Effector CD8-positive, alpha-beta T cell (primary cell): ENCODE results near the gene CCDC38.

ENCODE experiments used
- DNase-seq: peaks from one replicate; lab custom pipeline; 2025; lab: John Stamatoyannopoulos, UW

The CCDC38 gene

DNA sequence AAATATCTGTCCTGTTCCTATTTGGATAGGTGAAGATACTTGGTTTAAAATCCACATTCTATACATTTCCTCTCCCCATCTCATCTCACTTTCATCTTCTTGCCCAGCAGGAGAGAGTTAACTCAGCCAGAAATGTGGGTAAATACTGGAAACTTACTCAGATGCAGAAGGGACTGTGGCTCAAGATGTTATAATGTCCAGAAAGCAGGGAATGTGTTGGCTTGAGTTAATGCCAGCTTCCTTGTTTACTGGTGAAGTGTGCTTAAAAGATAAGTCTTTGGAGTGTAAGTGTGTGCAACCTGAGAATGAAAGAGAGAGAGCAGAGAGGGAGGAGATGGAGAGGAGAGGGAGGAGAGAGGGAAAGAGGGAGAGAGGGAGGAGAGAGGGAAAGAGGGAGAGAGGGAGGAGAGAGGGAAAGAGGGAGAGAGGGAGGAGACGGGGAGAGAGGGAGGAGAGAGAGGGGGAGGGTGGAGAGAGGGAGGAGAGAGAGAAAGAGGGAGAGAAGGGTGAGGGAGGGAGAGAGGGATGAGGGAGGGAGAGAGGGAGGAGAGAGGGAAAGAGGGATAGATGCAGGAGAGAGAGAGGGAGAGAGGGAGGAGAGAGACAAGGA is 105.7 kb downstream of the CCDC38 start:
- DNase-seq: no peak

DNA sequence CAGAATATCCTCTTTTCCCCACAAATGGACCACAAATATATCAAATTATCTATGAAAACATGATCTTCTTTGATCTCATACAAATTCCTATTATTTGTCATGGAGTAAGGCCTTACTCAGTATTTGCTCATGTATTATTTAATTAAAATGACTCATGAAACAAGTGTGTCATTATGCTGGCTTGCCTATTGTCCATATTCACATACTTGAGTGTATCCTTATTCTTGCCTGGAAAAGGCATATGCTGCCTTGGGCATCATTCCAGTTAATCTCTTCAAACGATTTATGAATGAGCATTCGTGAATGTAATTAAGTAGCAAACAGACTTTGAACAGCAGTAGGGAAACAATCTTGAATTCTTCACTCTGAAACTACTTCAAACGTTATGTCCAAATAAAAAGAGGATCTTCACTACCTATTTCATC is 106.2 kb downstream of the CCDC38 start:
- DNase-seq: no peak

DNA sequence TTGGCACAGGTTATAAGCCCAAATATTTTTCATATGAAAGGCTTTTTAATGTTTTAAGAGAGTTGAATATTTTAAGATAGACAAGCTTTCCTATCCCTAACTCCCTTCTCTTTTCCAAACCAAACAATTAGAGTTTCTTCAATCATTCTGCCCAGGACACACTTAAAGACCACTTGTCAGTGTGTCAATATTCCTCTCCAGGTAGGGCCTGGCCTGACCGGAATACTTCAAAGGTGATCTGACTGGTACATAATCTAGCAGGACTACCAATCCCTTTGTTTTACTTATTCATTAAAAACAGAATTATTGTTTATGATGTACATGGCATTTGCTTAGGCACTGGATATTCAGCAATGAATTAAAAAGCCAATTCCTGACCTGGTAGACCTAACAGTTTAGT is 107.8 kb downstream of the CCDC38 start:
- no peak for DNase-seq

DNA sequence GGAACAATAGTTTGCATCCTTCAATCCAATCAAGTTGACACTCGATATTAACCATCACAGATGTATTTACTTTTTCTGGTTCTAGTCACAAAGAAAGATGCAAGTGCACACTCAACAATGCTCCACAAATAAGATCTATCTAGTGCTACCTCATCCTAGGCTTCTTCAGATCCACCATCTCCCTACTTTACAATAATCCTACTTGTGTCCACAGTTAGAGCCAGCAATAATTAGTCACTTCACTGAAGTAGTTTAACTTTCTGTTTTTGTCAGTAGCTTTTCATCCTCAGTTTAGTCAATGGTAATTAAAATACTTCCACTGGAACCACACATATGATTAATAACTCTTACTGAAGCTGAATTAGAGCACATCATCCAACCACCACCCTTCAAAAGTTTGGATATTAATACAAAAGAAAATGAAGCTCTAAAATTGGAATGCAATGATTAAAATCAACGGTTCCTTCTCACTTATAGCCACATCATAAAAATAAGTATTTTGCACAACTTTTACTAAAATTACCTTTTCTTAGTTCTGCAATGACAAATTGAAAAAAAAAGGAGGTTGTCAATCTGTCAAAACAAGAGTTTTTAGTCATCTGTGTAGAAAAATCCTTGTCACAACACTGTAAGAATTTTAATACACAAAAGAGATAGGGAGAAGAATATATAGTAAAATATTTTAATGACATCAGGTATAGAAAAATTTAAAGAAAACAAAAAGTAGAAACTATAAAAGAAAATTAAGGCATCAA is 111.9 kb downstream of the CCDC38 start:
- DNase-seq: no peak

DNA sequence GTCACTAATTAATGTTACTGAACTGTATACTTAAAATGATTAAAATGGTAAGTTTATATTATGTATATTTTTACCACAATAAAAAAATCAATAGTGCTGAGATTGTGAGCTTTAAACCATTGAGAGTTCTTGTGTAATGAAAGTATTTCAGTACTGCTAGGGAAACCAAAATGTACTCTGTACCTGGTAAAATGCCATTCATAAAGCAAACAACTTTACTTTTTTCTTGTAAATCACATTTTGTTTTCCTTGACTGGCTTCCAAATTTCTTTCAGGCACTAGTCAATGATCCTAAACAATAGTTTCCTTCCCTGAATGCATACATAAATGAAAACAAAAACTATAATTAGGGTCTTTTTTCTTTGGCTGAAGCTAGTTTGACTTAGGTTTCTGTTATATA is 113.0 kb downstream of the CCDC38 start:
- no peak for DNase-seq

DNA sequence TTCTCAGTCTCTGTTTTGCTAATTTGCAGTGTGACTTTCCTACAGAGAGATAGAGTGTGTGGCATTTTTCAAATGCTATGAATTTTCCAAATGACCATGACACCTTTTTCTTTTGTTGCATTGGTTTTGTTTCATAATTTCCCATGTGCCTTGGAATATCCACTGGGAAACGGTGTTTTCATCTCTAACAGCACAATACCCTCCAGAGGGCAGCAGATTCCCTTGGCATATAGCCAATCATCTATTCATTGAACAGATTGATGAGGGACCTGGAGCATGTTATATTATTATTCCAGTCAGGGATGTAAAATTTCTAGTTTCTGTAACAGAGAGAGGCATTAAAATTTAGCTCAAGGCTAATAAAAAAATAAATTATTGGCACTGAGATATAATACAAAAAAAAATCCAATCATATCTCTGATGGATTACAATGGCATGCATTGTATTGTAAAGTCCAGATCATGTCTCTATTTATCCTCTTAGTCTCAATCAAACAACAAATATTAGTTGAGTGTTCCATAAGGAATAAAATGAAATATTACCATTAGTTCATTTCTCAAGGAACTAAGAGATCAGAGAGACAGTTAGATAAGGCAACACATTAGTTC is 122.2 kb downstream of the CCDC38 start:
- DNase-seq: no peak
